GM18507 (cell line): ENCODE measurements around the gene CELSR3.

Experiments used
- DNase-seq: peaks from one replicate; pipeline ENCODE4 v3.0.0; 2011; ENCODE audit warnings: low read depth; ENCODE audit not compliant: insufficient read length; ENCODE audit errors: extremely low spot score
- FAIRE-seq: peaks from 2 replicates; lab custom pipeline; 2011; peaks lifted over from hg19 to GRCh38; lab: Jason Lieb, UNC

CELSR3 gene

DNA sequence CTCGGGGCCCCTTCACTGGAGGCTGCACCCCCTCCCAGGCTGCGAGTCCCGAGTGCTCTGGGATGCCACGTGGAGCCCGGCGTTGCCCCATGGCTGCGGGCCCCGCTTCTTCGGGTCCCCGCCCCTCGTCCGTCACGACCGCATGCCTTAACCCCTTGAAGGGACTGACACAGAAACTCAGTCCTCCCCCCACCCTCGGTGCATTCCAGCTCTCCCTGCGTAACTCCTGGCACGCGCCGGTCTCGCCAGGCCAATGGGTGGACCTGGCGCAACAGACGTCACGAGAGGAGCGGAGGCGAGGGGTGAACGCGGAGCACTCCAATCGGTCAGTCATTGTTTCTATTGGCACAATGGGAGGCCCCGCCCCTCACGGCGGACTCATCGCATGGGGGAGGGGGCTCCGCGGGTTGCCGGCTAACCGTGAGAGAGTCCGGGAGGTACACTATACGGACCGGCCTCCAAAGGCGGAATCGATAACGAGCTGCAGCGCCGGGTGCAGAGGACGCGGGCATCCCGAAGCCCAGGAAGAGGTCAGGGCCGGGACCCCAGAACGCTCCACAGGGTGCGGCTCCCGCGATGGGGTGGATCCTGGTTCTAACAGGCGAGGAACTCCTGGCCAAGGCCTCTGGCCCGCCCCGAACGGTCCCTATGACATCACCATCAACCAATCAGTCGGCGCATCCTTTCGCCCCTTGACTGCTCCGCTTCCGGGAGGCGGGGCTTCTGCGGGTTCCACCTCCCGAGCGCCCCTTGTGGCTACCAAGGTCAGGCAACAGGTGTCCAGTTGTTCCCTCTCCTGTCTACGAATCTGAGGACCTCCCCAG lies 1.0 kb upstream of the CELSR3 start:
- DNase-seq: peak; percentile 99
- FAIRE-seq: peak; percentile 98

DNA sequence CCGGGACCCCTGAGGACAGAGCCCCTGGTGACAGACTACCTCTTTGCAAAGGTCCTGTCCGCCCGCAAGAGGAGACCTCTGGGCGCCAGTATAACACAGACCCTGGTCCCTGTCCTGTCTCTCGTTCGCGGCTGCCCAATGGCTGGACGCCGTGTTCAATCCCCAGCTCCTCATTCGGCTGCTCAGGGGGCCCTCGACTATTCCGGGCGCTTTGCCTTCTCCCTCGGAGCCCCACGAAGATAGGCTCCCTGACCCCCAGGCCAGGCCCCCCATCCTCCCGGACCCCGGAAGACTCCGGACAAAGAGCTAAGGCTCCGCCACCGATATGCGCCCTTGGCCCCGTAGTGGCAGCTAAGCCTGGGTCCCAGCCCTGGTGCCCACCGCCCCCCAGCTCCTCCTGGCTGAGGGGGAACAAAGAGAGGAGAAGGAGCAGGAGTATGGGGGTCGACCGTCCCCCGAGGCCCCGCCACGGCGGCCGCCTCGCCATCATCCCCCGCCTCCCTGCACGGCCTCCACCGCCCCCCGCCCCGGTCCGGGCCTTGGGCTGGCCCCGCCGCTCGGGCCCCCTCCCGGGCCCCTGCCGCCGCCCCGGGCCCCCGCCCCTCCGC lies 437 bp downstream of the CELSR3 start:
- FAIRE-seq (no peak), DNase-seq (no peak)

DNA sequence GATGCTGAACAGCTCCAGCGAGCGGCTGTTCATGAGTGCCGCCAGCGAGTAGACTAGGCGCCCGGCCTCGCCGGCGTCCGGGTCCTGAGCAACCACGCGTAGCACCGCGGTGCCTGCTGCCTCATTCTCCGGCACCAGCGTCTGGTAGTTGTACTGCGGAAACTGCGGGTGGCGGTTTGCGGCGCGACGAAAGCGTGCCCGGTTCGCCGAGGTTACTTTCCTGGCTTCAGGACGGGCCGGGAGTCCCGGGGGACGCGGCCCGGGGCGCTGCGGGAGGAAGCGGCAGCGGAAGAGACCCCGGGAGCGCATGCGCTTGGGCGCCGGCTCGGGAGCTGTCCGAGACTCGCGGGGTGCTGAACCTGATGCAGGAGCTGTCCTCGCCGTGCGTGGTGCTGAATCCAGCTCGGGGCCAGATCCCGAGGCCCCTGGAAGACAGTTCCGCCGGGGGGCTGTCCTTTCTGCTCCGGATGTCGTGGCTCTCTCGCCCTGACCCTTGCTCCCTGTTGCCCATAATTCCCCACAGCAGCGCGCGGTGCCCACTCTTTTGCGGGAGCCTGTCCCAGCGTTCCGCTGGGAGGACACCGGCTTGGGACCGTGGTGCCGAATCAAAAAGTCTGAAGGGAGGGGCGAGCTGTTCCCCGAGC lies 1.1 kb downstream of the CELSR3 start:
- peak; percentile 52 for FAIRE-seq

DNA sequence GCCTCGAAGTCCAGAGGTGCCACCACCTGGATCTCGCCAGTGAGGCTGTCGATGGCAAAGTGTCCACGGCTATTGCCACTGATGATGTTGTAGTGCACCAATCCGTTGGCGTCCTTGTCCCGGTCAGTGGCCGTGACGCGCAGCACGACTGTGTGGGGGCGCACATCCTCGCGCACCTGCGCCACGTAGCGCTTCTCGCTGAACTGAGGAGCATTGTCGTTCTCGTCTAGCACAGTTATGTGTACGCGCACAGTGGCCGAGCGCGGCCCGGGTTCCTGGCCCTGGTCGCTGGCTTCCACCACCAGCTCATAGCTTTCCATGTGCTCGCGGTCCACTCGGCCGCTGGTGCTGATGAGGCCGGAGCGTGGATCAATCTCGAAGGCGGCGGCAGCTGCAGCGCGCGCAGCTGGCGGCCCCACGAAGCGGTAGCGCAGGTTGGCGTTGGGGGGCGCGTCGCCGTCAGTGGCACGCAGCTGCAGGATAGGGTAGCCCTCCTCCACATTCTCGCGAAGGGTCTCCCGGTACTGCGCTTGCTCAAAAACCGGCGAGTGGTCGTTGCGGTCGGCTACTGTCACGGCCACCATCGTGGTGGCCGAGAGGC lies 1.8 kb downstream of the CELSR3 start:
- no peak for FAIRE-seq
- DNase-seq: no peak

More for the DNA sequence above, 1.1 kb downstream of the CELSR3 start:
- peak; percentile 55 for DNase-seq

DNA sequence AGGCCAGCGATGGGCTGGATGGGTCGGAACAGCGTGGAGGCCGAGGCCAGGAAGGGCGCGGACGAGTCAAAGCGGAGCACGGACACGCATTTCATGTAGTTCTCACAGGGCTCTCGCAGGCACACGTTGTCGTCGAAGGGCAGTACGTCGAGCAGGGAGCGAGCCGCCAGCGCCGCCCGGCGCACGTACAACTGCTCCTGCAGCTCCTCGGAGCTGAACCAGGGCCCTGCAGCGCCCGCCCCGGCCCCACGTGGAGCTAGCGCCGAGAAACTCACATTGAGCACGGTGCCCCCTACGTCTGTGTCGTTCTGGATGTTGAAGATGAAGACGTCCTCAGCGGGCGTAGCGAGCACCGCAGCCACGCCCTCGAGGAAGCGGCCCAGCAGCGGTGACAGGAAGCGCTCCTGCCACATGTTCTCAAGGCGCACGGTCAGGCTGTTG lies 5.8 kb downstream of the CELSR3 start:
- FAIRE-seq (peak; percentile 36), DNase-seq (no peak)

DNA sequence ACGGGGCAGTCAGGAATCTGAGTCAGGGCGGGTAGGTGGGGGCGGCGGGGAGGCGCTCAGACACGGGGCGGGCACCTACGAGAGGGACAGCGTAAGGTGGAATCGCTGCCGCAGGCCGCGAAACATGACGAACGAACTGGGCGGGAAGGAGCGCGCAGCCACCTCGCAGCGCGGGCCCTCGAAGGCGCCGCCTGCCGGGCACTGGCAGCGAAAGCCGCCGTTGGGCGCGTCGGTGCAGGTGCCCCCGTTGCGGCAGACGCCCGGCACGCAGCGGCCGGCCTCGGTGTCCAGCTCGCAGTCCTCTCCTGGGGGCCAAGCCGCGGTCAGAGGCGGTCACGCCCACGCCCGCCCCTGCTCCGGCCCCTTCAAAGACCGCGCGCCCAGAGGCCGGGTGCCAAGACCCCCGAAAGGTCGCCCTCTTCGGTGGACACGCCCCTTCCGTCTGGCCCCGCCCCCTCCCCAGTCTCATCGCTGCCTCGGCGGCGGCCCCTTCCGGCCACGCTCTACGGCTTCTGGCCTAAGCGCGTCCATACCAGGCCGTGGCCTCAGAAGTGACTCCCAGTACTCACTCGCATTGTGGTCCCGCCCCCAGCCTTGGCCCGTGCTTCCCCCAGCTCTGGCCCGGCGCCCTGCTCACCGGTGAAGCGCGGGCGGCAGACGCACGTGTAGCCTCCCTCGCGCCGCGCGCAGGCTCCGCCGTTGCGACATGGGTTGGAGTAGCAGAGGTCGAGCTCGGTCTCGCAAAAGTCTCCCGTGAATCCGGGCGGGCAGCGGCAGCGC lies 6.4 kb downstream of the CELSR3 start:
- FAIRE-seq: peak; percentile 88
- DNase-seq: peak; percentile 78

DNA sequence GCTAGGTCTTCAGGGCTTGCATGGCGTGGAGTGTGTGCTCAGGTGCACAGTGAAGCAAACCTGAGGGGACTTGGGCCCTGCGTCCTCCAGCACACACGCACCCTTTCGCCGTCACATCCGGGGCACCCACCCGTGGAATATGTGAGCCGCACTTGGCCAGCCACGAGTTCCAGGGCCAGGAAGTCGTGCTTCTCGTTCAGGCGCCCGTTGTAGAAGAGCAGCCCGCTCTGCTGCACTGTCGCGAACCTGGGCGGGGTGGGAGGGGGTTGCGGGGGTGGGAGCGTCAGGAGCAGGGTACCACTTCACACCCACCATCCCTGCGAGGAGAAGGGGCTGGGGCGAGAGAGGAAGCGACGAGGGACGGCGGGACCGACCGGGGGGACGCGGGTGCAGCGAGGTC lies 7.1 kb downstream of the CELSR3 start:
- DNase-seq (no peak), FAIRE-seq (no peak)

DNA sequence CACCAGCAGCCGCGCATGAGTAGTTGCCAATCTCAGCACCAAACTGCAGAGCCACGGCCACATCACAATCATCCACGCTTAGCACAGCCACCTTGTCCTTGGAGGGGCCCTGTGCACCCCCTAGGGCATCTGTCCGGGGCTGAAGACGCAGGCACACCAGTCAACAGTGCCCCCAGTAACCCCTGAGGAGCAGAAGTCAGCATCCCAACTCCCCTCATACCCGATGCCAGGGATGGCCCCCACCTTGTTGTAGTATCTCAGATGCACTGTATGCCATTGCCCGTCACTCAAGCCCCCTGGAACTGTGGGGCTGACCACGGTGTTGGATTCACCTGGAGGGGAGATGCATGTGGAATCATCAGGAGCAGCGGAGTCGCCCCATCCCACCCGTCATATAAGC lies 7.6 kb downstream of the CELSR3 start:
- no peak for FAIRE-seq

DNA sequence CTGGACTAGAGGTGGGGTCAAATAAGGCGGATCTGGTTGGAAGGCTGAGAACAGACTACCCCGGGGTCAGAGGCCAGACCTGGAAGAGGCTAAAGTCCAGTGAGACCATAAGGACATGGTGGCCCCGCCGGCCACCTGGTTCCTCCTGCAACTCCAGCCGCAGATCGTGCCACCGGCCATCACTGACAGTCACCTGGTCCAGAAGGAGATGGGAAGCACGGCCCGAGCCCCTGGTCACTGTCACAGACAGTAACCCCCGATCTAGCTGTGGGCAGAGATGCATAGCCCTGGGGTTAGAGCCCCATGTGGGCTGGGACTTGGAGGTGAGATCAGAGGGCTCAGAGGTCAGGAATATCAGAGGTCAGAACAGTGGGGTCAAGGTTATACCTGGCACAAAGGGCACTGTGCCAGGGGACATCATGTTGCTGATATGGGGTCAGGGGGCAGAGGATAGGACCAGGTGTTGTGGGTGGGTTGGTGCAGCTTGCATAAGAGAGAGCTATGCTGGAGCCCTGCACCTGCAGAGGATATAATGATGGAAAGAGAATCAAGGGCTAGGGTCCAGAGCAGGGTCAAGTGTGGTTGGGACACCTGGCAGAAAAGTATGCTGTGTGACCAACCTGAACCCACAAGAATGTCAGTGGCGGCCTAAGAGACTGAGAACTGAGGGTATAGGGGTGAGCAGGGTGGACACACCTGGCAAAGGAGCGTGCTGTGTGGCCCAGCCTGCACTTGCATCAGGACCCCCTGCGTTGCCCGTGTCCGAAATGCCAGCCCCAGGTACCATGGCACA lies 9.6 kb downstream of the CELSR3 start:
- FAIRE-seq (no peak), DNase-seq (no peak)

More for the DNA sequence above, 7.6 kb downstream of the CELSR3 start:
- DNase-seq: no peak

DNA sequence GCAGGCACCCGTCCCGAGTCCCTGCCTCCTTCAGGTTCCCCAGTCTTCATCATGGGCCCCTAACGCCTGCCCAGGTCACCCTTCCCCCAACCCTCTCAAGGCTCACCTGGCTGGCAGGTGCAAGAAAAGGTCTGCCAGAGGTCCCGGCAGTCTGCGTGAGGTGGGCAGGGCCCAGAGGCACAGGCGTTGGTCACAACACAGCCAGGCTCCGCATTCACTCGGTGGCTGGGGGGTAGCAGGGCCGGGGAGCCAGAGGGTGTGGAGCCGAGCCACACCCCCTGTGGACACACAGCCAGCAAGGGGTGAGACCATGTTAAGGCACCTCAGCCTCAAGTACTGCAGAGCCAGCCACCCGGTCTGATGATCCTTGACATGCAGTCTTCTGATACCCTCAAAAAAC lies 10.9 kb downstream of the CELSR3 start:
- FAIRE-seq (no peak), DNase-seq (no peak)

DNA sequence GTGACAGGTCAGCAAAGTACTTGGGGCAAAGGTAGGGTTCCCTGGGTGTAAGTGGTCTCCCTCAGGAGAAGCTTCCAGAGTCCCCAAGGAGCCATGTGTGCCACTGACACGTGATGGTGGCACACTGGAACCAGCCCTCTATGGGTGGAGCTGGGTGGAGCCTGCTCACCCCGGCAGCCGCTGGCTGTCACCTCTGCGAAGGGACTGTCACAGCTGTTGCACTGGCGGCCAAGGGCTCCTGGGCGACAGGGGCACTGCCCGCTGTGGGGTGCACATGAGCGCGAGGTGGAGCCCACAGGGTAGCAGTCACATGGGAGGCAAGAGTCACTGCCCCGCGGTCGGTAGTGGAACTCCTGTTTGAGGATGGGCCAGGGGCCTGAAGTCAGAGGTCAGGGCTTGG lies 12.0 kb downstream of the CELSR3 start:
- FAIRE-seq (no peak), DNase-seq (no peak)

DNA sequence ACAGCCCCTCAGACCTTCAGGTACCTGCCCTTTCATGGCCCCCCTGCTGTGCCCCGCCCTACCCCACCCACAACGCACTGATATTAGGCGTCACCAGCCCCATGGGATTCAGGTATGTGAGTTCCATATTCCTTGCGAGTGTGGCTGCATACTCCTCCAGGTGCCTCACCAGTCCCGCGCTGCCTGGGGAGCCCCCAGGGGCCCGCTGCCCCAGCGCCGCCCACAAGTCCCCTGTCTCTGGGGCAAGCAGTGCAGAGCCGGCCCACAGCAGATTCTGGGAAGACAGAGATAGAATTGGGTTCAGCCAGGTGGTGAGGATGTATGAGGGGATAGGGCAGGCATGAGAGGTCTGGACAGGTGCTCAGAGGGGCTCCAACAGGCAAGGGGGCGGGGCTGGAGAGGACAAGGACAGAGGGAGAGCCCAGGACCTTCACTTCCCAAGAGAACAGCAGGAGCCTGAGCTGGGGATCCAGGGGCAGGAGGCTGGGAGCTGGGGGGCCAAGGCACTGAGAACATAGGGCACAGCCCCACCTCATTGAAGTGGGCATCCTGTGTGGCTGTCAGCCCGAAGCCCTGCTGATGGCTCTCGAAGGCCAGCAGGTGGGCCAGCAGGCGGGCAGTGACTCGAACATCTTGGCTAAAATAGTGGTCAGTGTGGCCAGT lies 14.4 kb downstream of the CELSR3 start:
- no peak for DNase-seq
- FAIRE-seq: no peak

DNA sequence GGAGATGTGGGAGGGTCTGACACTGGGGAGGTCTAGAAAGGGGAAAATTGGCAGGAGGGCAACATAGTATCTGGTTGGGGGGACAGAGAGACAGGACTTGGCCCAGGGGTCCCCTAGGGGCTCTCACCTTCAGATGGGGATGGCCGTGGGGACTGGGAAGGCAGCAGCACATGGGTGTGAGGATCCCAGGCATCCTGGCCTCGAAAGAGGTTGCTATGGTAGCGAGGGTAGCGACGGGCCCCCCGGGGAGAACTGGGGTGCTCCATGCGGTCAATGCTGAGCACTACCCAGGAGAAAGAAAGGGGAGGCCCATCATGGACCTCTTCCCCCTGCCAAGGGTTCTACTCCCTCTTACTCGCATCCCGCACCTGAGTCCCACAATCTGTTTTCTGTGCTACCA lies 15.0 kb downstream of the CELSR3 start:
- DNase-seq: no peak
- FAIRE-seq: no peak

DNA sequence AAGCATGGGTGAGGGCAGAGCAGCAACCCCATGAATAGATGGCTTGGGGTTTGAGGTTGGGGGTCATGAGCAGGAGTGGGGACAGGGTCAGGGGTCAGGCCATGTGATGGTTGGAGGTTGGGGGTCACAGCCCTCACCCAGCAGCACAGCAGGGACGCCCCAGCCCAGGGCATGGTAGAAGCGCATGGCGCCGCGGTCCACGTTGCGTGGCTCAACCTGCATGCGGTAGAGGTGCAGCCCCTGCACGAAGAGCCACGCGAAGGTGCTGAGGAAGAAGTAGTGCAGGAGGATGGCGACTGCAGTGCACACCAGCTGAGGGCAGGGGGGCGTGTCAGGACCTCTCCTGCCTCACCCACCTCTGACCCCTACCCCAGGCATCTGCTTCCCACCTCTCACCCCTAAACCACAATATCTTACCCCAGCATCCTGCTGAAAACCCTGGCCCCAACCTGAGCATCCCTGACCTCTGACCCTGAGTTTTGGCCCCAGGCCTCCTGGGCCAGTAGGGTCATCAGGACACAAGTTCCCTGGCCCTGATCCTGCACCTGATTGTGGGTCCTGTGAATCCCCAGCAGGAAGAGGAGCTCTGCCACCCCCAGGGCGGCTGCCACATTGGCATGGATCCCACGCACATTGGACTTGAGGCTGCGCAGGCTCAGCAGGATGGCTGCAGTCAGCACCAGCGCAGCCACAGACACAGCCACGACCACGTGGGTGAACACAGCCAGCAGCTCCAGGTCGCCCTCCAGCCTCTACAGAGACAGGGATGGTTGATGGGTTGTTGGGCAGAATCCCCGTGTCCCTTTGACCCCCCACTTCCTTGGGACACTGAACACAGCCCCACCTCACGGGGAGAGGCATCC lies 17.6 kb downstream of the CELSR3 start:
- DNase-seq (no peak), FAIRE-seq (no peak)

DNA sequence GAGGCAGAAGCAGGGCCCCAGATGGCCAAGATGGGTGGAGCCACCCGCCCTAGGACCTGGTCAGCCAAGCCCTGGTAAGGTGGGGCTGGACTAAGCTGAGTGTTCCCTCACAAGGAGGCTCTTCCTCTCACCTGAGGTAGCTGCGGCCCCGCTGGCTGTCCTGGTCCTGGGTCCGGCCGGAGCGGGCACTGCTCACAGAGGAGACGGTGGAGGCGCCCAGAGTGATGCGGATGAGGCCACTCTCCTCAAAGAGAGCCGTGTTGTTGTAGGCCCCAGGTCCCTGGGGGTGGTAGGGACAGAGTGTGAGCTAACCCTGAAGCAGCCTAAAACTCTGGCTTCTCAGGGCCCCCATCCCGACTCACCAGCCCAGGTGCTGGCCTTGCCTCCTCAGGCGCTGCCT lies 20.1 kb downstream of the CELSR3 start:
- FAIRE-seq: no peak

DNA sequence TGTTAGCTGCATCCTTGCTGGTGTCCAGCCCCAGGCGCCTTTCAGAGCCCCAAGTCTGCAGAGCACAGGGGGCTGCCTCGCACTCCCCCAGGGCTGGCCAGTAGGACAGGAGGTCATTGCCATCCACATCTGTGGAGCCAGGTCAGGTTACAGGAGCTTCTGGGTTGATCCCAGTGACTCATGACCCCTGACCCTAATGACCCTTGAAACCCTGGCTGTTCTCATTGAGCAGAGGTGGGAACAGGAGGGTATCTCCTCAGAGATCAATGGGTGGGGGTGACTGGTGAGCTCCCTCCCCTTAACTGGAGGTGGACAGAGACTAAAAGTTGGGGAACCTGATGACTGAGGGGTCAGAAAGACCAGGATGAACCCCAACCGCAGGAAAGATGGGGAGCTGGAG lies 21.3 kb downstream of the CELSR3 start:
- FAIRE-seq (no peak), DNase-seq (no peak)

More for the DNA sequence above, 20.1 kb downstream of the CELSR3 start:
- no peak for DNase-seq

DNA sequence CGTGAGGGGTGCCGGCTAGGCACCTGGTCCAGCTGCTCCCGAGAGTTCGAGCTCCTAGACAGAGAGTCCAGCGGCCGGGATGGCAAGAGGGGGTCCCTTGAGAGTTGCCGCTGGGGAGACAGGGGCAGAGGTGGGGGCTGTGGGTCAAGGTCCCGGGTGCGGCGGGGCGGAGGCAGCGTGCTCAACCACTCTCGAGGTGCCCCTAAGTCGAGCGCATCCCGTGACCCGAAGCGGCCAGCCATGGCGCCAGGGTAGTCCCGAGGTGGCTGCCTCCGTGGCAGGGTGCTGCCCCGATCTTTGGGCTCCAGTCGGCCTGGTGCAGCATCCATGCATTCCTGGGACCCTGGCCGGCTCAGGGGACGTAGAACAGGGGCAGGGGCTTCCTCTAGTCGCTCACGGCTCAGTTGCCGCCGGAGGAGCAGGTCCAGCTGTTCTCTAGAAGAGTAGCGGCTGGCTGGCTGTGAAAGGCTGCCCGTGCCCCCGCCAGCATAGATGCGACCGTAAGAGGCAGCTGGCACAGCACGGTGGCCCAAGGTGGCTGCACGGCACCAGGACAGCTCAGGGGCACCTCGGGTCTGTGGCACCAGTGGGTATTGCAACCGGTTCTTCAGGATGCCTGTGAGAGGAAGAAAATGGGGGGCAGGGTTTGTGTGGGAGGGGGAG lies 22.6 kb downstream of the CELSR3 start:
- DNase-seq (no peak), FAIRE-seq (no peak)
